Measurements from ENCODE around the gene ADRB1. TPM values are rescaled to one million over a fixed set of nuclear protein-coding genes. Genes with fewer than 3 reads are reported as not detected.

ADRB1 gene
- total and polyA plus RNA-seq, 2 donors (not counting 3 experiments of a cell fraction or from before 2014, with no cell fraction given): 0.23 to 0.97 TPM

DNA sequence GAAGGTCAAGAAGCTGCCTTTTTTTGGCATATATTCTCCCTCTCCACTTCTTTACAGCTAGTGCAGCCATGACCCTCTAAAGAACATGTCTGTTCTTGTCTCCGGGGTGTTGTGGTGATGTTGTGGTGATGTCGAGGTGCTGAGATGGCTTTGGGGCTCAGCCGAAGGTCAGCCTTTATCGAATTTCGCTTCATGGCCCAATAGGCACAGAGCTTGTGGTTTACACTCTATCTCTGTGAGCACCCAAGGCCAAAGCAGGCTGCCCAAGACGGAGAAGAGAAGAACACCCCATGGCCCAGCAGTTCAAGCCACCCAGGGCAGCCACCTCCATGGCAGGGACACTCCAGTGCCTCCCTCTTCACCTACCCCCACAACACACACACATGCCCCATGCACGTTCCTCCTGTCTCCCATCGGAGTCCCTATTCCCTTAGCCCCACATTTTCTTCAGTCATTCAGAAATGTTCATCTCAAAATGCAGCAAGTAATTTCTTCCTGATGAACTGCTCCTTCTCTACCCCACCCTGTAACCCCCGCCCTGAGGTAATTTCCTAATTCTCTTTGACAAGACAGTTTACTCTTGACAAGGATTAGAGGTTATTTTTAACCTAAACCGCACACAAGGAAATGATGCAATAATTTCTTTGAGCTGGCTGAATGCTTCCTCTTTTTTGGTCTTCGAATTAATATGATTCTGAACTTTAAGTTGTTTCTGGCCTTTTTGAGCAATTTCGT lies 18.6 kb upstream of the ADRB1 start:
- dilution Hi-C loops (cut with MboI; ENCODE audit: extremely low pct_ligation_motif_present, low sequenced_read_pairs) (no loop called here), intact Hi-C loops (cut with micrococcal nuclease) (loop anchor here (5.0 kb wide), 2 partner anchors 77 to 343 kb away; no protein-coding TSS in a partner anchor)
- H3K4me3 ChIP-seq (replicated peaks in 1 of 3; ENCODE audit: insufficient read depth in 1 of 3, low read depth in 1 of 3, low read length in 3 of 3): no peak overlapping the region
- peak overlapping the region; percentile 21 for H3K4me2 ChIP-seq (ENCODE audit: insufficient read depth, low read length)
- H2AFZ ChIP-seq (ENCODE audit: low read depth, low read length): no peak overlapping the region
- ChIA-PET POLR2A (no interaction called here), CTCF (no interaction called here)
- DNase-seq (ENCODE audit: low read depth, low spot score) (no peak), FAIRE-seq (no peak)
- no peak overlapping the region for H3K9ac ChIP-seq (replicated peaks; ENCODE audit: extremely low read depth, insufficient read depth, low read length)
- H3K79me2 ChIP-seq (ENCODE audit: control insufficient read depth, insufficient read depth, low read length): no peaks in the 10 kb centered on the region
- TF ChIP-seq, protein P1, sequence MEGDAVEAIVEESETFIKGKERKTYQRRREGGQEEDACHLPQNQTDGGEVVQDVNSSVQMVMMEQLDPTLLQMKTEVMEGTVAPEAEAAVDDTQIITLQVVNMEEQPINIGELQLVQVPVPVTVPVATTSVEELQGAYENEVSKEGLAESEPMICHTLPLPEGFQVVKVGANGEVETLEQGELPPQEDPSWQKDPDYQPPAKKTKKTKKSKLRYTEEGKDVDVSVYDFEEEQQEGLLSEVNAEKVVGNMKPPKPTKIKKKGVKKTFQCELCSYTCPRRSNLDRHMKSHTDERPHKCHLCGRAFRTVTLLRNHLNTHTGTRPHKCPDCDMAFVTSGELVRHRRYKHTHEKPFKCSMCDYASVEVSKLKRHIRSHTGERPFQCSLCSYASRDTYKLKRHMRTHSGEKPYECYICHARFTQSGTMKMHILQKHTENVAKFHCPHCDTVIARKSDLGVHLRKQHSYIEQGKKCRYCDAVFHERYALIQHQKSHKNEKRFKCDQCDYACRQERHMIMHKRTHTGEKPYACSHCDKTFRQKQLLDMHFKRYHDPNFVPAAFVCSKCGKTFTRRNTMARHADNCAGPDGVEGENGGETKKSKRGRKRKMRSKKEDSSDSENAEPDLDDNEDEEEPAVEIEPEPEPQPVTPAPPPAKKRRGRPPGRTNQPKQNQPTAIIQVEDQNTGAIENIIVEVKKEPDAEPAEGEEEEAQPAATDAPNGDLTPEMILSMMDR (IDR thresholded peaks at IDR 0.05; ENCODE audit: extremely low read depth in 1 of 2, insufficient read depth in 1 of 2, low read depth in 1 of 2, low read length in 2 of 2): no peak
- TF ChIP-seq JUN (IDR thresholded peaks at IDR 0.05; ENCODE audit: borderline replicate concordance, insufficient read depth, insufficient read length, low read depth) (no peak), EZH2 (IDR thresholded peaks at IDR 0.05; ENCODE audit: borderline replicate concordance, low read depth, low read length, severe bottlenecking) (no peak)
- TF ChIP-seq, protein P2, sequence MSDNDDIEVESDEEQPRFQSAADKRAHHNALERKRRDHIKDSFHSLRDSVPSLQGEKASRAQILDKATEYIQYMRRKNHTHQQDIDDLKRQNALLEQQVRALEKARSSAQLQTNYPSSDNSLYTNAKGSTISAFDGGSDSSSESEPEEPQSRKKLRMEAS (IDR thresholded peaks at IDR 0.05; ENCODE audit: insufficient read depth, insufficient read length): no peak
- no peaks in the 10 kb centered on the region for H3K9me1 ChIP-seq (replicated peaks; ENCODE audit: control insufficient read depth, extremely low read depth, insufficient read depth, low read length)
- H3K27ac ChIP-seq (ENCODE audit: insufficient read depth, low read depth, low read length): peak overlapping the region; percentile 95
- H3K4me1 ChIP-seq (ENCODE audit: control insufficient read depth, extremely low read depth, insufficient read depth, low read length): peaks cover 34% of the 10 kb centered on the region
- no peaks in the 10 kb centered on the region for H3K9me3 ChIP-seq (replicated peaks; ENCODE audit: control insufficient read depth, insufficient read depth, low read length)
- H4K20me1 ChIP-seq (replicated peaks; ENCODE audit: control insufficient read depth, extremely low read depth, insufficient read depth, low read length): no peaks in the 10 kb centered on the region
- H3K27me3 ChIP-seq (ENCODE audit: control insufficient read depth in 2 of 2, insufficient read depth in 2 of 2, low read length in 2 of 2): no peaks in the 10 kb centered on the region
- no TSS peak for BruUV-seq (replicated peaks)
- no peaks in the 10 kb centered on the region for H3K36me3 ChIP-seq (ENCODE audit: control insufficient read depth in 2 of 2, extremely low read depth in 1 of 2, insufficient read depth in 2 of 2, low read length in 2 of 2)

Measured in endothelial cell of umbilical vein (primary cell).